ENCODE measurements around the gene SIGLEC1. TPM values are rescaled to one million over a fixed set of nuclear protein-coding genes. Genes with fewer than 3 reads are reported as not detected.

The SIGLEC1 gene
- total RNA-seq, 6 experiments from 2014 or later, result not detected

GRCh38 chr20:3674995-3675900 lies 37.2 kb downstream of the SIGLEC1 start:
- Mint-ChIP-seq H3K36me3 (ENCODE audit: low read depth) (peaks cover 22% of the 10 kb centered on the region; the same call in 1 of the 2 replicates), H3K4me1 (ENCODE audit: low read depth) (peaks cover 41% of the 10 kb centered on the region), H3K4me3 (no peak overlapping the region), H3K9me3 (no peaks in the 10 kb centered on the region), H3K27me3 (ENCODE audit: insufficient read depth) (peaks cover 5% of the 10 kb centered on the region; the same call in 1 of the 2 replicates), H3K27ac (no peak overlapping the region; the same call in 1 of the 2 replicates)
- TF ChIP-seq, protein P1, sequence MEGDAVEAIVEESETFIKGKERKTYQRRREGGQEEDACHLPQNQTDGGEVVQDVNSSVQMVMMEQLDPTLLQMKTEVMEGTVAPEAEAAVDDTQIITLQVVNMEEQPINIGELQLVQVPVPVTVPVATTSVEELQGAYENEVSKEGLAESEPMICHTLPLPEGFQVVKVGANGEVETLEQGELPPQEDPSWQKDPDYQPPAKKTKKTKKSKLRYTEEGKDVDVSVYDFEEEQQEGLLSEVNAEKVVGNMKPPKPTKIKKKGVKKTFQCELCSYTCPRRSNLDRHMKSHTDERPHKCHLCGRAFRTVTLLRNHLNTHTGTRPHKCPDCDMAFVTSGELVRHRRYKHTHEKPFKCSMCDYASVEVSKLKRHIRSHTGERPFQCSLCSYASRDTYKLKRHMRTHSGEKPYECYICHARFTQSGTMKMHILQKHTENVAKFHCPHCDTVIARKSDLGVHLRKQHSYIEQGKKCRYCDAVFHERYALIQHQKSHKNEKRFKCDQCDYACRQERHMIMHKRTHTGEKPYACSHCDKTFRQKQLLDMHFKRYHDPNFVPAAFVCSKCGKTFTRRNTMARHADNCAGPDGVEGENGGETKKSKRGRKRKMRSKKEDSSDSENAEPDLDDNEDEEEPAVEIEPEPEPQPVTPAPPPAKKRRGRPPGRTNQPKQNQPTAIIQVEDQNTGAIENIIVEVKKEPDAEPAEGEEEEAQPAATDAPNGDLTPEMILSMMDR (IDR thresholded peaks at IDR 0.05), result no peak
- DNase-seq, result no peak

- no peak for DNase-seq
- TF ChIP-seq, protein P1 (IDR thresholded peaks at IDR 0.05), result no peak
- Mint-ChIP-seq H3K9me3 (no peaks in the 10 kb centered on the region), H3K27ac (no peak overlapping the region), H3K4me3 (no peak overlapping the region), H3K27me3 (ENCODE audit: insufficient read depth) (peaks cover 10% of the 10 kb centered on the region; the same call in 1 of the 2 replicates), H3K4me1 (ENCODE audit: low read depth) (peaks cover 41% of the 10 kb centered on the region), H3K36me3 (ENCODE audit: low read depth) (peaks cover 26% of the 10 kb centered on the region; the same call in 1 of the 2 replicates)
Measured at GRCh38 chr20:3674447-3674846, 38.0 kb downstream of the SIGLEC1 start.

DNA sequence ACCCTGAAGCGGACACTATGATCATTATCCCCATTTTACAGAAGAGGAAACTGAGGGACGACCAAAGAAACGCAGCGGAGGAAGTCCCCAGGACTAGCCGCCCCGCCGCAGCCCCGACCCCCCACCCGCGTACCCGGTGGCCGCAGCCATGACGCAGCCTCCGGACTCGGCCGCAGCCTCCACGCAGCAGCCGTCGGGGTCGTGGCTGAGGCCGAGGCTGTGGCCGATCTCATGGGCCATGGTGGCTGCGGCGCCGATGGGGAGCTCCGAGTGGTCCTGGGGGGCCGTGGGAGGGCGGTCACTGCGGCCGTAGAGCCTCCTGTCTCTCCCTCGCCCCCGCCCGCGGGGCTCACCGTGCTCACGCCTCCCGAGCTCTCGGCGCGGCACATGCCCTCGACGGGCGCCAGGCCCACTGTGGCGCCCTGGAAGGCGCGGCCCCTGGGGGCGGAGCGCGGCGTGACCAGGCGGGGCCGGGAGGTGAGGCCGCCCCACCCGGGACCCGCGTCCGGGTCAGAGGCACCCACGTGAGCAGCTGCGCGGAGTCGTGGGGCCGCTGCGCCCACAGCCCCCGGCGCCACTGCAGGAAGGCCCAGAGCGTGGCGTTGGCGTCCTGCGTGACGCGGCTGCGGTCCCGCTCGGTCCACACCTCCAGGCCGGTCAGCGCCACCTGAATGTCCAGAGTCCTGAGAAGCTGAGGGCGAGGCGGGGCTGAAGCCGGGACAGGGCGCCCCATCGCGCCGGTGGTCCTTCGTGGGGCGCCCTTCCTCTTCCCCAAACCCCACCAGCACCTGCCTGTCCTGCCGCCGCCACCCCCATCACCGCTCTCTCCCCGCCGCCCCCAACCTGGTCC lies 39.0 kb downstream of the SIGLEC1 start:
- Mint-ChIP-seq H3K27ac (no peak overlapping the region), H3K4me3 (no peak overlapping the region), H3K9me3 (no peaks in the 10 kb centered on the region), H3K4me1 (ENCODE audit: low read depth) (peaks cover 31% of the 10 kb centered on the region), H3K36me3 (ENCODE audit: low read depth) (peaks cover 21% of the 10 kb centered on the region; the same call in 1 of the 2 replicates), H3K27me3 (ENCODE audit: insufficient read depth) (peaks cover 7% of the 10 kb centered on the region; the same call in 1 of the 2 replicates)
- TF ChIP-seq, protein P1 (IDR thresholded peaks at IDR 0.05), result no peak
- DNase-seq, result no peak

DNA sequence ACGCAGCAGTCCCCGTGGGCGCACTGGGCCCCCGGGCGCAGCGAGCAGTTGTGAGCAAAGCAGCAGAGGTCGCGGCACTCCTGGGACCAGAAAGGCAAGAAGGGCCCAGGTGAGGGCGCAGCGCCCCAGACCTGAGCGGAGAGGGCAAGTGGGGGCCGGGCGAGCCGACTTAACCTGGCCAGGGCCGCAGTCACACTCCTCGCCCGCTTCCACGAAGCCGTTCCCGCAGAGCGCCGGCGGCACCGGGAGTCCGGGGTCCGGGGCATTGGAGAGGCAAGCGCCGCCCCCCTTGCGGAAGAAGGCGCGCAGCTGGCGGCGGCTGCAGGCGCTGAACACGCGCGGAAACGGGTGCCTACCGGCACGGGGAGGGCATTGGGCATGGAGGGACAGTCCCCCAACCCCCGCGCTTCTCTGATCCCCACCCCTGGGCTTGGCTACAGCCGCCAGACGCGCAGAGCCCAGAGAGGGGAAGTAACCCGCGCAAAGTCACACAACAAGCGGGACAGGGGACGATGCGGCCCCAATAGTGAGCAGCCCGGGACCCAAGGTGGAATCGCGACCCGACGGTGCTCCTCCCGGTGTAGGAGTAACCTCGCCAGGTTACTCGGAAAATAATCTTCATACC lies 39.7 kb downstream of the SIGLEC1 start:
- DNase-seq, result no peak
- Mint-ChIP-seq H3K4me3 (no peak overlapping the region), H3K27ac (no peak overlapping the region), H3K4me1 (ENCODE audit: low read depth) (peaks cover 23% of the 10 kb centered on the region), H3K27me3 (ENCODE audit: insufficient read depth) (peaks cover 8% of the 10 kb centered on the region; the same call in 1 of the 2 replicates), H3K36me3 (ENCODE audit: low read depth) (peaks cover 26% of the 10 kb centered on the region; the same call in 1 of the 2 replicates), H3K9me3 (no peaks in the 10 kb centered on the region)
- TF ChIP-seq, protein P1 (IDR thresholded peaks at IDR 0.05), result no peak

DNA sequence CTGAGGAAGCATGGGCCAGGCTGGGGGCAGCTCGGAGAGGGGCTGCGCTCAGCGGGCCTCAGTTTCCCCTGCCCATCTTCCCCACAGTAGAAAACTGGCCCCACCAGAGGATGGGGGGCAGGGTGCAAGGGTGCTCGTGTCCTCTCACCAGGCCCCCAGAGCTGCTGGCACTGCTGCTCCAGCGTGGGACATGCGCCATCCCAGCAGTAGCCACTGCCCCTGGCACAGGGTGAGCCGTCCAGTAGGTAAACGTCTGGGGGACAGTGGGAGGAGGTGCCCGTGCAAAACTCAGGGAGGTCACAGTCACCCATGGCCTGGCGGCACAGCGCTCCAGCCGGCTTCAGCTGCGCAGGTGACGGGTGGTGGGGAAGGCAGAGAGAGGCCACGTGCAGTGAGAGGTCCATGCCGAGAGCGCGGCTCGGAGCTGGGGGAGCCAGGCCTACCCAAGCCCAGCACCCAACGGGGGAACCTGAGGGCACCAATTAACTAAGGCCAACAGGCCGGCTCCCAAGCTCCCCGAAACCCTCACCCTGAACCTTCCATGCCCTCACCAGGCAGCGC lies 40.3 kb downstream of the SIGLEC1 start:
- no peak for DNase-seq
- Mint-ChIP-seq H3K36me3 (ENCODE audit: low read depth) (peaks cover 26% of the 10 kb centered on the region; the same call in 1 of the 2 replicates), H3K4me3 (no peak overlapping the region), H3K9me3 (no peaks in the 10 kb centered on the region), H3K27me3 (ENCODE audit: insufficient read depth) (peaks cover 8% of the 10 kb centered on the region; the same call in 1 of the 2 replicates), H3K27ac (no peak overlapping the region), H3K4me1 (ENCODE audit: low read depth) (peaks cover 17% of the 10 kb centered on the region)
- TF ChIP-seq, protein P1 (IDR thresholded peaks at IDR 0.05), result no peak
